HG03025 (cell line): ENCODE results near the gene TEAD4.

ENCODE experiments used
- ATAC-seq: cut with Tn5 transposase; IDR thresholded peaks from one replicate; pipeline ENCODE4 v1.9.1; 2021; ENCODE audit warnings: mild to moderate bottlenecking, moderate library complexity; ENCODE audit not compliant: unreplicated experiment, low FRiP score

Gene TEAD4

DNA sequence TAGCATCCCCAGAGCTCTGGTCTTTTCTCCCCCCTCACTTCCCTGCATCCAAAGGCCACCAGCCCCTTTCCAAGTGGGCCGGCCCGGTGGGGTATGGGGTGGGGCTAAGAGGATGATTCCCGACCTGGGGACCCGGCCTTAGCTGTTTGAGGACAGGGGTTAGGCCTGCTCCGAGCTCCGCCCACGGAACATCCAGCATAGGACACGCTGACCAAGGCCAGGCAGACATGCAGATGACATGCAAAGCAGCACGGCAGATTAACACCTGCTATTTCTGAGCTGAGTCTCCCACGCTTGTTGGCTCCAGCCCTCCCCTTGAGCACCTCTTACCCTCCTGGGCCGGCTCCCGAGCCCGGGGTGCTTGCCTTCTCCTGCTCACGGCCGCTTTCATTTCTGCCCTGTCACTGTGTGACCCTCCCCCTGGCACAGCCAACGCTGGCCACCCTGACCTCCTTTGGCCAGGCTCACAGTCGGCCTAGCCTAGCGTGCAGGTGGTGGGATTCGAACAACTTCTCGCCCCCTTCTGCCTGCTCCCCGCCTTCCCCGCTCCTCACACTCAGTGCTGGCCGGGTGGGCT is 40.2 kb downstream of the TEAD4 start:
- no peak for ATAC-seq

GRCh38 chr12:3000548-3001275 is 41.5 kb downstream of the TEAD4 start:
- no peak for ATAC-seq

GRCh38 chr12:3002646-3003045 is 43.4 kb downstream of the TEAD4 start:
- no peak for ATAC-seq

DNA sequence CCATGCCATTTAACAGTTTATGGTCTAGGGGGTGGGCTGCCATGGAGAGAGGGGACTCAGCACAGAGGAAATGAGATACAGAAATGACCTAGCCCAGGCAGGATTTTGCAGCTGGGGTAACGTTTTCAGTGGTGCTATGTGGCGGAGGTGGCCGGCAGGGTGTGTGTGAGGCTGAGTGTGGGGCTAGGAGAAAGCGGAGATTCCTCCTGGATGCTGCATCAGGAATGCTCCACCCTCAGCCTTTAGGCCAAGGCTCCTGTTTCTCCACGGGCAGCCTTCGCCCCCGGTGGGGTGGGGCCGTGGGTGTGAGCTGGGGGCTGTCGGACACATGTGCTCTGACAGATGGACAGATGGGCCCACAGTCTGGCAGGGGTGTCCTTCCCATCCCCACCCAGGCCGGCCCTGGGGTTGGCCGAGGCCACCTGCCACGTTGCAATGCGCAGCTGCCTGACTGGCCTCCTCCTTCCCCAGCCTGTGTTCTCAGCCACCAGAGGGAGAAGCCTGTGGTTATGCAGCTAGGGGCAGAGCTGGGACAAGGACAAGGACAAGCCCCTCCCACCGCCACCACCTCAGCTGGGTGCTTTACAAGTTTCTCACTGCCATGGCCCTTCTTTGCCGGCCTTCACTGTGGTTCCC is 44.3 kb downstream of the TEAD4 start:
- ATAC-seq = no peak

- no peak for ATAC-seq
These were observed 45.7 kb downstream of the TEAD4 start for GRCh38 chr12:3004655-3005565.

DNA sequence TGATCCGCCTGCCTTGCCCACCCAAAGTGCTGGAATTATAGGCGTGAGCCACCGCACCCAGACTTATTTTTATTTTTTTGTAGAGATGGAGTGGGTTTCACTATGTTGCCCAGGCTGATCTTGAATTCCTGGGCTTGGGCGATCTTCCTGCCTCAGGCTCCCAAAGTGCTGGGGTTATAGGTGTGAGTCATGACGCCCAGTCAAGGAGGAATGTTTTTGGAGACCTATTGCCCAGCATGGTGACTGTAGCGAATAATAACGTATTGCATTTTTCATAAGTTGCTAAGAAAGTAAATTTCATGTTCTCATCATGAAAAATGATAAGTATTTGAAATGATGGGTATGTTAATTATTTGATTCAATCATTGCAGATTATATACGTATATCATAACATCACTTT is 46.5 kb downstream of the TEAD4 start:
- ATAC-seq = no peak

DNA sequence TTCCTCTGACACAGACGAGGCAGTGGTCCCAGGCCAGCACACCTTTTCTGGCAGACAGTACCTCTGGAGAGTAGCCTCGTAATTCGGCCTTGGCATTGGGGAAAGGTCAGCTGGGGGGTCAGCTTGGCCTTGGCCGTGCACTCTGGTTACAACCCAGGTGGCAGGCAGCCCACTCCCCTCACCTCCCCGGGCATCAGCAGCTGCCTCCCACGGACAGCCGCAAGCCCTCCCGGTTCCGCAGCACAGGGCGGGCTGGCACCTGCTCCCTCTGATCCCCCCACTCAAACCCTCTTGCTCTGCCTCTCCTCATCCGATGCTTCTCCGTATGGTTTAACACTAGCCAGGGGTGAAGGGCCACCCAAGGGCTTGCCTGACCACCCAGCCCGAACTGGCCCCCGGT is 50.6 kb downstream of the TEAD4 start:
- no peak for ATAC-seq

GRCh38 chr12:3010214-3010930 is 51.2 kb downstream of the TEAD4 start:
- no peak for ATAC-seq

DNA sequence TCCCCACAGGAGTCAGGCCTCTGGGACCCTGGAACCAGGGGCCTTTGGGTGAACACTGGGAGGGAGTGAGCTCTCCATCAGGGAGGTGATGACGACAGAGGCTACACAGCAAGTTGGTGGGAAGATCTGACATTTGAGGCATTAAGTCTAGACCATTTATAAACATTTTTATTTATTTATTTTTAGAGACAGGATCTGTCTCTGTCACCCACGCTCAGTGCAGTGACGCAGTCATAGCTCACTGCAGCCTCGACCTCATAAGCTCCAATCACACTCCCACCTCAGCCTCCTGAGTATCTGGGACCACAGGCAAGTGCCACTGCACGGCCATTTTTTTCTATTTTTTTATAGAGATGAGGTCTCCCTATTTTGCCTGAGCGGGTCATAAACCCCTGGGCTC is 53.6 kb downstream of the TEAD4 start:
- no peak for ATAC-seq

- ATAC-seq = no peak
These were observed 55.4 kb downstream of the TEAD4 start for GRCh38 chr12:3014641-3015040.

DNA sequence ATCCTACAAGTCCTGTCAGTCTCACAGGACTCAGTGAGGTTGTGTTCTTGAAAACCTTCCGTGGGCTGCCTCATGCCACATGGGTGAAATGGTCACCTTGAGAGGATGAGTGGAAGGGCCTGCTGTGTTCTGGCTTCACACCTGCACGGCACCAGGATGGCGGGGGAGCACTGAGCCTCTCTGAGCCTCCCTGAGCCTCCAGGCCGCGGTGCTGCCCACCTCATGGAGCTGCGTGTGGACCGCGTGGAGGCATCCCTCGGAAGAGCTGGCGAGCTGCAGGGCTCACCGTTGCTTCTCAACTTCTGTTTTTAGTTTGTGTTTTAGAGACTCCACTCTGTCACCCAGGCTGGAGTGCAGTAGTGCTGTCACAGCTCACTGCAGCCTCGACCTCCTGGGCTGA is 56.2 kb downstream of the TEAD4 start:
- no peak for ATAC-seq

- no peak for ATAC-seq
These were observed 57.0 kb downstream of the TEAD4 start for GRCh38 chr12:3016191-3016590.

- ATAC-seq = no peak
These were observed 58.1 kb downstream of the TEAD4 start for GRCh38 chr12:3017281-3017680.

DNA sequence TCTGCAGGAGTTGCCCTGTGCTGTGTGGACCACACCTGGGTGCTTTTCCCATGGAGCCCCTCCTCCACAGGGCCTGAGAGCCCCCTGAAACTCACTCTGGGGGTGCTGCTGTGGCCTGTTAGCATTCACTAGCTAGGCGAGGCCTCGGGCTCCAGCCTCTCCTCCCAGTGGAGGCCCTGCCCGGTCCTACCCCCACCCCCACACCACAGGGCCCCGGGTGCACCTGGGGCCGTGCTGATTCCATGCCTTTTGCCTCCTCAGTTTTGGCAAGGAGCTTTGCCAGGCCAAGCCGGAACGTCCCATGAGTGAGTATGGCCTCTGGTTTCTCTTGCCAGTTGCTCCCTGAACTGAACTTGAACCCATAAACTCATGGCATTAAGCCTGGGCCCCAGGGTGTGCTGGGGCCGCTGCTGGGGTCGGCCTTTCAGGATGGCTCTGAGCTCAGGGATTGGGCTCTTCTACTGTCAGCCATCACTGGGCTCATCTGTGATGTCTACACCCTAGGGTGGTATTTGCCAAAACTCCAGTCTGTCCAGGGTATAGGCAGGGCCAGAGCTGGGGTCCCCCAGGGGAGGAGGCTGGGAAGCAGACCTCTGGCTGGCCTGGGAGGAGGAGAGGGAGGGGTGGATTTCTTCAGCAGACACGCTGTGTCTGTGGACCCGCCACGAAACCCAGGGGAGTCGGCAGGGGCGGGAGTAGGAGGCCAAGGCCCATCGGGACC is 59.2 kb downstream of the TEAD4 start:
- no peak for ATAC-seq

- no peak for ATAC-seq
These were observed 59.9 kb downstream of the TEAD4 start for GRCh38 chr12:3019005-3019680.

DNA sequence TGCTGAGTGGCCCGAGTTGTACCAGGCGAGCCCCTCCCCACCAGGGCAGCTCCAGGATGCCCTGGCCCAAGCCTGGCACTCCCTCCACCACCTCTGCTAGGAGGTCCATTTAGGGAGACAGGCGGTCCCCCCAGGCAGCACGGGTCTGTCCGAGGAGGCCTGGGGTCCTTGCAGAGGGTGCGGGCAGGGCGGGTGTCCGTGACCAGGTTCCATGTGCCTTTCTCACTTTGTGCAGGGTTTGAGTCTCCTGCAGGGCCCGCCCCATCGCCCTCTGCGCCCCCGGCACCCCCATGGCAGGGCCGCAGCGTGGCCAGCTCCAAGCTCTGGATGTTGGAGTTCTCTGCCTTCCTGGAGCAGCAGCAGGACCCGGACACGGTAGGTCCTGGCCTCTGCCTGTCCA is 61.2 kb downstream of the TEAD4 start:
- no peak for ATAC-seq

GRCh38 chr12:3020850-3021435 is 61.7 kb downstream of the TEAD4 start:
- no peak for ATAC-seq

- no peak for ATAC-seq
These were observed 63.2 kb downstream of the TEAD4 start for GRCh38 chr12:3022411-3022810.

- ATAC-seq = no peak
These were observed 63.8 kb downstream of the TEAD4 start for GRCh38 chr12:3022961-3023360.
